GM21717 (cell line): ENCODE results near the gene LETM1.

Experiments
- ATAC-seq: cut with Tn5 transposase; IDR thresholded peaks from one replicate; pipeline ENCODE4 v1.9.1; 2021; ENCODE audit warnings: mild to moderate bottlenecking, moderate library complexity; ENCODE audit not compliant: unreplicated experiment

Gene LETM1

DNA sequence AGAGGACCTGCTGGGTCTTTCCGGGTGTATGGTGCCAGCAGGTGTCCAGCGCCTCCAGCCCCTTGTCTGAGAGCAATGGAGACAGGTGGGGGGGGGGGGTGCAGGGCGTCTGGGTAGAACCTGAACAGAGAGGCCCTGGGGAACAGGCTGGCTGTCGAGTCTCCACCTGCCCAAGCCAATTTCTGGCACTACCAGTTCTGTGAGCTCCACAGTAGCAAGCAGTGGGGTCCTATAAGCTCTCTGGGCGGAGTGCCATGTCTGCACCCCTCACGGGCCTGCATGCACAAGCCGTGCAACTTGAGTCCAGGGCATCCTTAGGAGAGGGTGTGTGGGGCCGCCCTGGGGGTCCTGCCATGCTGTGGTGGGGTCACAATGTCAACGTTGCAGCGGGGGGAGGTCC is 72.9 kb downstream of the LETM1 start:
- ATAC-seq, result no peak

DNA sequence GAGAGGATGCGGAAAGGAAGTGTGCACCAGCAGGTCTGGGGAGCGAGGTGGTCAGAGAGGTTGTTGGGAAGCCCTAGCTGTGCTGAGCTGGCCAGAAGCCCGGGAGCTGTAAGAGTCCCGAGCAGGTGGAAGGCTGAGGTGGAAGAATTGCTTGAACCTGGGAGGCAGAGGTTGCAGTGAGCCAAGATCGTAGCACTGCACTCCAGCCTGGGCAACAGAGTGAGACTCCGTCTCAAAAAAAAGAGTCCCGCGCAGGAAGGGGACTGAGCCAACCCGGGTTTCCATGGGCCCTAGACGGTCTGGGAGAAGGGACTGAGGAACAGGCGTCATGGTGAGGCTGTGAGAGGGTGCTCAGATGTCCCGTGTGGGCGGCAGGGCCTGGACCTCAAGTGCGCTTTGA is 75.5 kb downstream of the LETM1 start:
- ATAC-seq, result no peak

DNA sequence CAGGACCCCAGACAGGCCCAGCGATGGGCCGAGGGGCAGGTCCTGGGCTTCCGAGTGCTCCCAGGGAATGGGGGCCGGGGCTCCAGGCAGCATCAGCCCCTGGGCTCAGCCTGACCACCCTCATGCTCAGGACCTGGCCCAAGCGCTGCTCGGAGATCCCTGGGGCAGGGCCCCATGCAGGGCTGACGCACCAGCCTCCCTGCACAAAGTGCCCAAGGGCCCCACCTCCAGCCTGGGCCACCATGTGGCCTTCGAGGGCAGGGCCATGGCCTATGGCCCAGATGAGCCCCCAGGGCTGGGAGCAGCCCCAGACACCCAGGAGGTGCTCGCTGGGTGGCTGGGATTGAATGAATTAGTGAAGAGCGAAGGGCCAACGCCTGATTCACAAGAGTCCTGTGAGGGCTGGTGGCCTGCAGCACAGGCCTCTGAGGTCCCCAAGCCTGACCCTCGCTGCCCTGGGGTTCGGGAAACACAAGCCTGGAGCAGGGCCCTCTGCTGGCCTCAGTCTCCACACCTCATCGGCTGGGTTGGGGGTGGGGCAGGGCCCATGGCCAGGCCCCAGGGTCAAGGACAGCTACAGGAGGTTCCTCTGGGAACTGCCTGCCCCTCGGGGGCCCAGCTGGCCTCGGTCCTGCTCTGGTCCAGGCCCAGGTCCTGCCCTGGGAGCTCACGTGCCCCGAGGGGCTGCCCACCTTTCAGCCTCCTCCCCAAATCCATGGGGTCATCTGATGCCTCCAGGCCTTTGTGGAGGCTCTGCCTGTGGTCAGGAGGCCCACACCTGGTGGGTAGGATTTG is 76.2 kb downstream of the LETM1 start:
- no peak for ATAC-seq

DNA sequence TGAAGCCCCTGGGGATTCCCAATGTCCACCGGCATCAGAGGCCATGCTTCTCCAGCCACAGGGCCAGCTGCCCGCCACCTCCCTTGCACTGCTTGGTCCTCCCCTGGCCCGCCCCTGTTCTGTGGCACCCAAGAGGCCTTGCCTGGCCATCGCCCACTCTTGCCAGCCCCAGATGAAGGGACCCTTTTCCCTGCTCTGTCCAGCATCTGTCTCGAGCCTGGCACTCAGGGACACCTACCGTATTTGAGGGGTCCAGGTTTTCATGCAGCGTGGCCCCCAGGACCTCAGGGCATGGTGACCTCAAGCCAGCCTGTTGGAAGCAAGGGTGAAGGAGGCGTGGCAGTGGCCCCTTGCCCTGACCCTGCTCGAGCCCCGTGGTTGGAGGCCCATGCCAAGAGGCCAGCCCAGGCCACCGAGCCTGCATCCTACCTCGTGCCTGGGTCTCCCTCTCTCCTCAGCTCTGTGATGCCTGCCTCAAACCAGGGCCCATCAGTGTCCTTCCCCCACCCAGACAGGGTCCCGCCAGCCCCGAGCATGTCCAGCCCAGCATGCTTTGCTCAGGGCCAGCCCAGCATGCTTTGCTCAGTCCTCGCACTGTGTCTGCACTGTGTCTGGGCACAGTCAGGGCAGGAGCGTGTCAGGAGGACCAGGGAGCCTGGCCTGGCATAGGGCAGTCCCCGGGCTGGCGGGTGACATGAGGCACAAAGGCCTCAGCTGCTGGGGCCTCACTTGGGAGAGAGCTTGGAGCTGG is 77.1 kb downstream of the LETM1 start:
- no peak for ATAC-seq

DNA sequence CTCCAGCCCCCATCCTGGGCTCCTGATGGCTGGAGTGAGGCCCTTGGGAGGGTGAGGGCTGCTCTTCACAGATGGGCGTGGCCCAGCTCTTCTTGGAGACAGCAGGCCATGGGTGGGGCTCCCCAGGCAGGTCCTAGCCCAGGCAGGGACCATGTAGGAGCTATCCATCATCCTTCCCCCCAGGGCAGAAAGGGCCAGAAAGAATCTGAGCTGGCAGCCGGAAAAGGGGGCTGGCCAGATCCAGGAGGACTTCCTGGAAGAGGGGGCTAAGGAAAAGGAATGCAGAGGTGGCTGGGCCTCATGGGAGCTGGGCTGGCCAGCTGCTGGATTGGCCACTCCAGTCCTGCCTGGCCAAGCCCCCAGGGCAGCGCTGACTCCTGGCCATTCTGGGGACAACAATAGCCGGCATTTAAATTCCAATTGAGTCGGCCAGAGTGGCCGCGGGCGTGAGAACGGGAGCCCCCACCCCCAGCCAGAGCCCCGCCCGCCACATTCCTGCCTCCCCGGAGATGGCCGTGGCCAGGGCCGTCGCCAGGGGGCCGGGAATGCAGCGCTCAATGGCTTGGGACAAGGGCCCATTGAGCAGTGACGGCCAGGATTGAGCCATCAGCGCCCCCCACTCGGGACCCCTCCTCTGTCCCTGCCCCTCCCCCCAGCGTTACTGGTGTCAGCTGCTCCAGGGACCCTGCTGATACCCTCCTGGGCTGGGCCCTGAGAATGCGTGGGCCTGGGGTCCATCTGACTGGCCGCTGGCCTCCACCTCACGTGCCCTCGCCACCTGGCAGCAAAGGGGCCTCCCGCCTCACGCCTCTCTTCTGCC is 77.9 kb downstream of the LETM1 start:
- no peak for ATAC-seq

DNA sequence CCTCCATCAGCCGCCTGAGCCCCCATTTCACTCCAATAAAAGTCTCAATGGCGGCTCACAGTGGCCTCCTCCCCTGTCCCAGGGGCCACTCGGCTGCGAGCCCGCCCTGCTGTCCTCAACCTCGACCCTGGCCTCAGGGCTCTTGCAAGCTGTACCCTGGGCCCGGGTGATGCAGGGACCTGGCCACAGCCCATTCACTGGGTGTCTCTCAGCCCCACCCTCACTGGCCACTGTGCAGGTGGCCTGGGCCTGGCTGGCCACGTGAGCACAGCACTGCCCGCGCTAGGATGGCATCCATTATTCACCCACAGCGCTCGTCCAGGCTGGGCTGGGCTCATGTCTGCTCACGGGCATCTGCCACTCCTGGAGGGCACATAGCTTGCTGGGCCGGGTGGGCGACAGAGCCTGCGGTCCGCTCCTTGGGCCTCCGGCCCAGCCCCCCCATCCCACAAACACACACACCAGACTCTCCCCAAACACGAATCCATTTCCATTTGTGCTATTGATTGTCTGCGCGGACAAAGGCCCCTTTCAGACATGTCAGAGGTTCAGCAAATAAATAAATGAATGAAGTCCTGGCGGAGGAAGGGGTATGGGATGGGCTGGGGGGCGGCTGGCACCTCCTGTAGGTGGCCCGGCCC is 79.3 kb downstream of the LETM1 start:
- no peak for ATAC-seq

DNA sequence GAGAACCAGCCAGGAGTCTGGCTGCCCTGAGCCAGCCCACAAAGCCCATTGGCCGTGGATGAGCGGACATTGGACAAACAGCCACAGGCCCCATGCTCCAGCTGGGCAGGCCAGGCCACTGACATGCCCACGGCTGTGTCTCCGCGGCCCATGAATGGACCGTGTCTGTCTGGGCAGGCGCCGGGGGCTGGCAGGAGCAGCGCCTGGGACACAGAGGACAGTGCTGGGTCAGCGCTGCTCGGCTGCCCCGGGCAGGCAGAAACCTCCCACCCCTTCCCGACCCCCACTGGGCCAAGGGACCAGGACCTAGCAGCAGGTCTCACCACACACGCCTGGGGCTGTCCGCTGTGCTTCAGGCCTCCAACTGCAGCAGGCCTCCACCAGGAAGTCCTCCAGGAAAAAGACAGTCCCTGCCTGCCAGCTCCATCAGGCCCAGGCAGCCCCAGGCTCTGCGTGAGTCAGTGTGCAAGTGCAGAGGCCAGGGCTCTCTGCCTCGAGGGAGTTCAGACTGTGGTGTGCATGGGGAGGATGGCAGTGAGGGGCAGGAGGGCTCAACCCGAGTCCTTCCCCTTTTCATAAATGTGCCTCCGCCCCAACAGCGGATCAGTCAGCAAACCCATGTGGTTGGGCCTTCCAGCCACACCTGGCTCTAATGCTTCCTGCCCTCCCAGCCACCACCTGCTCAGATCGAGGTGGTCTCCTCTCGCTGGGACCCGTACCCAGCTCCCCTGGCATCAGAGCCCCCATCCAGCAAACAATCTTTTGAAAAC is 80.0 kb downstream of the LETM1 start:
- no peak for ATAC-seq

DNA sequence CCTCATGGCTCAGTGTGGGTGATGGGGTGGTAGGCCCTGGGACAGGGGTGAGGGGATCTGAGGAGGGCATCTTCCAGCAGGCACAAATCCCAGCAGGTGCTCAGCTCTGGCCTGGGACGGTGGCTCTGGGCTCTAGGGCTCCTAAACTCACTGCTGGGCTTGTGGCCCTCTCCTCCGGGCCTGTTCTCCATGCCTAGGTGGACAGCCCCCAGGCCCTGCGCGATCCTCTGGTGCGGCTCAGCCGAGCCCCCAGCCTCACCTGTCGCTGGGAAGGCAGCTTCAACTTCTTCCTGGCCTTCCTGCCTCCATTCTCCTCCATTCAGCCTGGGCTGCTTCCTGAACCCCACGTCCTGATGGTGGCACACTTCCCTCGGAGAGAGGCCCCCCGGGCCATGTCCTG is 82.2 kb downstream of the LETM1 start:
- ATAC-seq, result no peak

DNA sequence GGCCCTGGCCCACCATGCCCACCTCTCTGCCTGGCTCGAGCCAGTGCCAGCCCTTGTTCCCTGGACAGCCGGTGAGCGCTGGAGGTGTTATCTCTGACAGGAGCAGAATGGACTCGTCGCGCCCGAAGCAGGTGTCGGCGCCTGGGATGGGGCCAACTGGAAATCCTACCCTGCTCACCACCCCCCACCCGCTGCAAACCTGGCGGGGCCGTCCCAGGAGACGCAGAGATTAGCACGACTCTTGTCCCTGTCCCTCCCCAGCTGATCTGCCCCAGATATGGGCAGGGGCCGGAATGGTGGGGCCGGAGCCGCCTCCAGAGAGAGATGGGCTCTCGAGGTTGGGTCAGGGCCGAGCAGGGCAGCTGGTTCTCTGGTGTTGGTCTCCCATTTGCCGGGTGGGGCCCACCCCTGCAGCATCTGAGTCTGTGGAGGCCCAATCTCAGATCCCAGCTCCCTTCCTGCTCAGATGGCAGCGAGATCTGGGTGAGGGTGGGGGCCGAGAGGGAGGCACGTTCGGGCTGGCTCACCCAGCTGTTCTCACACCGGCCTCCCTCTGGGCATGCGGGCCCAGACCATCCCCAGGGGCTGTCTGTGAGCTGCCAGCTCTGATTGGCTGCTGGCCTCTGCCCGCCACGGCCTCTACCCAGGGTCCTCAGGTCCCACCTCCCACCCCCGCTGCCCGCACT is 83.0 kb downstream of the LETM1 start:
- no peak for ATAC-seq

DNA sequence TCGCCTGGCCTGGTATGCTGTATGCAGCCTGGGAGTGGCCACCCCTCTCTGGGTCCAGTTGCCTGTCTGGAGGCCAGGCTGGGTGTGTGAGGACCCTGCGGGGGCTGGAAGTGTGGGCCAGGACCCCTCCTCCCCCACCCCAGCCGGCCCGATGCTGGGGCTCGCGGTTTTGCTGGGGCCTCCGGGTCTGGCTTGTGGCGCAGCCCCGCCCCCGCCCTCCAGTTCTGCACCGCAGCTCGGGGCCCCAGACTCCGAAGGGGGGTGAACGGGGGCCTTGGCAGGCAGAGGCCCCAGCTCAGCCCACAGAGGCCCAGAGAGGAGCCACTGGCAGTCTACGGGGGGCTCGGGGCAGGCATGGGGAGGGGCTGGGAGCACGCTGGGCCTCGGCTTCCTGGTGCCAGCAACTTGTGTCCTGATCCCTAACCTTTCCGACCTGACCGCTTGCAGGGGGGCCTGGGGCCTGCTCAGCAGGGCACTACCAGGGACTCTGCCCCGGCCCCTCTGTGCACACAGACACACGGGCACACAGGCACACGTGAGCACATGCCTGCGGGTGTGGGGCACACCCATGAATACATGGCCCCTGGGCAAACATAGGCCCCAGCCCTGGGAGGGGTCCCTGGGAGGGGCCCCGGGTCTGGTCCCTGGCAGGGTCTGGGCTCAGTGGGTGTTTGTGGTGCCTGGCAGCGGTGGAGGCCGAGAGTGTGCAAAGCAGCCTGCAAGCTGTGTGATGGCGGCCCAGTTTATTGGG is 84.2 kb downstream of the LETM1 start:
- no peak for ATAC-seq

DNA sequence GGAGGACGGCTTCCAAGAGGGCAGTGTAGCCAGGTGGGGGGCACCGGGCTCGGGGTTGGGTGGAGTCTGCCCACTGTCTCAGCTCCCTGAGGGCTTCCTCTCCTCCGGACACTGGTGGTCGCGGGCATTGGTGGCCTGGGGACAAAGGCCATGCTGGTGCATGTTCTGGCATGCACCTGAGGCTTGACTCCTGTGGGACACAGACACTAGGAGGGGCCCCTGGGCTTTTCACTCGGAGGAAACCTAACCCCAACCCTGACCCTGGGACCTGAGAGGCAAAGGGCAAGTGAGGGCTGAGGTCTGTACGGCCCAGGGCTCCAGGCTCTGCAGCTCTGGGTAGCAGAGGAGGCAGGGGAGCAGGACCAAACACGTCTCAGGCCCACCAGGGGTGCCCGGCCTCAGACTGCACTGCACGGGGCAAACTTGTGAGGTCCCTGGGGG is 85.1 kb downstream of the LETM1 start:
- ATAC-seq, result no peak

DNA sequence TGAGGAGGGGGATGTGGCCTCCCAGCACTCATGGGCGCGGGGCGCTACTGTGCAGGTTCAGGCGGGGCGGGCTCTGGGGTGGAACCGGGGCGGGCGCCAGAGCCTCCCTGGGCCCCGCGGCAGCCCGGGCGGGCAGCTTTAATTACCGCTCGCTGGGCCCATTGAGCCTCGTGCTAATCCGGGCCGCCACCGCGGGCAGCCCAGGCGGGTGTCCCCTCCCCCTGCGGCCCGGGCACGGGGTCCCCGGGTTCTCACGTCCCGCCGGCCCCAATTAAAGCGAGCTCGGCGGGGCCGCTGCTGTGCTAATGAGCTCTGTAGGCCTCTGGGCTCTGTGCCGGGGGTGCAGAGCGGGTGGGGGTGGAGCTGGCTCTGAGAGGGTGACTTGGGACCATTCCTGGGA is 85.7 kb downstream of the LETM1 start:
- ATAC-seq, result no peak

DNA sequence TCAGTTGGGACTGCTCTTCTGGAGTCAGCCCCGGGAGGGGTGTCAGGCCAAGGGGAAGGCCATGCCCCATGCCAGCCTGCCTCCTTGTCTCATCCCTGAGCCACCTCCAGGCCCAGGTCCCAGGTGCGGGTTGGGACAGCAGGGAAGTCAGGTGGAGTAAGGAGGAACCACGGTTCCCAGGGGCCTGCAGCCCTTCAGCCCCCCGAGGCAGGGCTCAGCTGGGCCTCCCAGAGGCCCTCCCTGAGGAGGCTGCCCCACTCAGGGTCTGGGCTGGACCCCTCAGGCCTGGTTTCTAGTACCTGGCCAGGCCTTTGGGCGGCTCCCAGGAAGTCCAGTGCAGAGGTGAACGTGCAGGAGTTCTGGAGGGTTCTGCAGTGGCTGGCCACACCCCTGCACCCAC is 86.3 kb downstream of the LETM1 start:
- no peak for ATAC-seq

DNA sequence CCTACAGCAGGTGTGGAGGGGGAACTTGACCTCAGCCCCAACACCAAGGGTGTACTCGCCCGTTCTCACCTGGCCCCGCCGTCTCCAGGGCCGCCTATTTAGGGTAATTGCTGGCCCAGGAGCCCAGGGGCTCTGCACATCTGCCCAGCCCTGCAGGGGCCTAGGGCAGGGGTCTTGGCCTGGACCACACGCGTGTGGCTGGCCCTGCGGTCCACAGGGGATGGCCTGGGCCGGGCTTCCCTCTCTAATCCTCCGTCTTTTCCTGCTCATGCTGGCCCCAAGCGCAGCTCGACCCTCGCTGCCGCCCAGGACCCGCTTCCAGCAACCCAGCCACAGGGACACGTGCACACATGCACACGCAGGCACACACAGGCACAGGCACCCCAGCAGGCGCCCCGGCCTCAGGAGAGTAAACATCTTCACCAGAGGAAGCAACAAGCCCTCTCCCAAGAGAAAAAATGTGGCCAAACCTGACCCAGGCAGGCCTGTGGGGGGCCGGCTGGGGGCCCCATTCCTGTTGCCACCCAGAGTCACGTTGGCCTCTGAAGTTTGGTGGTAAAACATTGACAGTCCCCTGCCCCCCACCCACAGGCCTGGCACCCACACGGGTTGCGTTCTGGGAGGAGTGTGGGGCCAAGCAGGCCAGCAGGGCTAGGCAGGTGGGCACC is 87.5 kb downstream of the LETM1 start:
- no peak for ATAC-seq

DNA sequence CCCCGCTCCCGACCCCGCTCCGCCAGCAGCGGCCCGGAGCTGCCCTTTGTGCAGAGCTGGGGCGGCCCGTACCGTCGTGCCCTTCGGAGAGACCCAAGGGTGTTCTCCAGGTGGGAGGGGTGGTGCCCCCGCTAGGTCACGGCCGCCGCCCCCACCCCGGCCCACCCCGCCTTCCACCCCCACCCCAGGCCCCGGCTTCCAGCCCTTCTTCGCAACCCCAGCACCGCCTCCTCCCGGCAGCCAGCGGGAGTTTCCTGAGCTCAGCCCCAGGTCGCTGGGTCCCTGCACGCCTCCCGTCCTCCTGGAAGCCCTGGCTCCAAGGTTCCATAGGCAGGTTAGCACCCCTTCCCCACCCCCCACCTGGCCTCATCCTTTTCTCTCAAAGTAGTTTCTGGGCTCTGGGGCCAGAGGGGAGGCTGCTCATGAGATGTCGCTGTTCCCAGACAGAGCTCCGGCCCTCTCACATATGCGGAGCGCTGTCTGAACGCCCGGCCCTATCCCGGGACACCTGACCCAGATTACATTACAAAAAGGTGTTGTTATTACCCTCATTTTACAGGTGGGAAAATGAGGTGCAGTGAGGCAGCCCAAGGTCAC is 88.1 kb downstream of the LETM1 start:
- no peak for ATAC-seq

DNA sequence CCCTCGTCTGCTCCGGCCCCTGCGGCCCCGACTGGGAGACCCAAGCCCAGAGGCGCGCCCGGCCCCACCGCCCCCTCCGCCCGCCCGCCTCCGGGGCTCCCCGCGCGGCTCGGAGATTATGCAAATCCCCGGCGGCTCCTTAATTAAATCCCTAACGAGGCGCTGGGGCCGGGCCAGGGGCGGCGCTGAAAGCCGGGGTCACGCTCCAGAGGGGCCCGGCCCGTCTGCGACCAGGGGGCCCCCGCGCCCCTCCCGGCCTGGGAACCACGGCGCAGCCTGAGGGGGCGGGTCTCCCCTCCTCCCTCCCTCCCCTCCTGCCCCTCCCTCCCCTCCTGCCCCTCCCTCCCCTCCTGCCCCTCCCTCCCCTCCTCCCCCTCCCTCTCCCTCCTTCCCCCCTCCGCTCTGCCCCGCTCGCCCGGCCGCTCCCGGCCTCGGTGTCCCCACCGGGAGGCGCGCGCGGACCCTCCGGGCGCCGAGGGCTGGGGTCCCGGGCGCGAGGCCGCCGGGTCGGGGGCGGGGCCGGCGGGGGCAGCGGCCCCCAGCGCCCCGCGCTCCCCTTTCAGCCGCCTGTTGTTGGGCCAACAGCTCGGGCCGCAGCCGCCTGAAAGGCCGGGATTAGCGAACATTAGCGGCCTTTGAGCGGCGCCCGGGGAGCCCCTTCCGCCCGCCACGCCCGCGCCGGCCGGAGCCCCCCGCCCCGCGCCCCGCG is 88.7 kb downstream of the LETM1 start:
- ATAC-seq, result no peak
